Activated naive CD4-positive, alpha-beta T cell treated with anti-CD3 and anti-CD28 coated beads, Interleukin-2, amount 50 U/mL, for 16 hours (primary cell): ENCODE results near the gene DISC1.
"Not testable (repeated sequence)": the region's sequence is repeated elsewhere in the genome, so short reads cannot be mapped to it uniquely, and the experiment has no call there.

ENCODE experiments used
- DNase-seq: peaks from one replicate; pipeline ENCODE4 v3.0.0-alpha.2; 2020

Gene DISC1

DNA sequence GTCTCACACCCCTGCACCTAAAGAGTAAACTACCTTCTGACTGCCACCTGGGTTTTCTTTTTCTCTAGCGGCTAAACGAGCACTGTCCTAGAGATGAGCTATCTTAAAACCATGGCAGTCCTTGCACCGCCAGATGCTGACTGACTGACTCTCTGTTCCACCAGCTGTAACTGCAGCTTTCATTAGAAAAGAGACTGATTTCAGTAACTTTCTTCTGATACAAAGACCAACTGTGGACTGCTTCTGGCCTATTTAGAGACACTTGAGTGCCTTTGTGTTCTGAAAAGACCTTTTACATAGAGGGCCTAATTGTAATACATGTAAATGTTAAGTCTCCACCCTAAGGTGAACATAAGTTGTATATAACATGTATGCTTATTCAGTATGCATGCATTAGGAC, 152.5 kb downstream of the DISC1 start:
- no peak for DNase-seq

DNA sequence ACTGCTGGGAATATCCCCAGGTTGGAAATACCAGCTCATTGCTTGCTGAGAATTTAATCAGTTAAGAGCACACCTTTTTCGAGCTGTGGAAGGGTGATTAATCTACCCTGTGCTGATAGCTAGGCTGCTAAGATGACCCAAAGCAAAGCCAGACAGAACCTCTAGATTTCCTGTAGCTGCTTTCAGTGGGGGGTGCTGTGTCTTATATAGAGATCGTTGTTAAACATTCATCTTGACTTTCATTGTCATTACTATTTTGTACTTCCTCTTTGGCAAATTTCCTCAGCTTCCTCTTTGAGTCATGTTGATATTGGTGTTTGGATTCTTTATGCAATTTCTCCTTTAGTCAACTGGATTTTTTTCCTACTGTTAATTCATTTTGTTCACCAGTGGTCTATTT, 155.3 kb downstream of the DISC1 start:
- DNase-seq = no peak

DNA sequence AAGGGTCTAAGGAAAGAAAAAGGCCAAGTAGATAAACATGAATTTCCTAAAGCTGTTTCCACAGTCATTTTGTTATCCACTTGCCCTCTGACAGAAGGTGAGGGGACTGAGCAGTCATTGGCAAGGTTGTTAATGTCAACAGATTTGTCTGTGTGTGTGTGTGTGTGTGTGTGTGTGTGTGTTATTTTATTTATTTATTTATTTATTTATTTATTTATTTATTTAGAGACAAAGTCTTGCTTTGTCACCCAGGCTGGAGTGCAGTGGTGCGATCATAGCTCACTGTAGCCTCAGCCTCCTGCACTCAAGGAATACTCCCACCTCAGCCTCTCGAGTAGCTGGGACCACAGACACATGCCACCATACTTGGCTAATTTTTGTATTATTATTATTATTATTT, 158.5 kb downstream of the DISC1 start:
- DNase-seq = not testable (repeated sequence)

DNA sequence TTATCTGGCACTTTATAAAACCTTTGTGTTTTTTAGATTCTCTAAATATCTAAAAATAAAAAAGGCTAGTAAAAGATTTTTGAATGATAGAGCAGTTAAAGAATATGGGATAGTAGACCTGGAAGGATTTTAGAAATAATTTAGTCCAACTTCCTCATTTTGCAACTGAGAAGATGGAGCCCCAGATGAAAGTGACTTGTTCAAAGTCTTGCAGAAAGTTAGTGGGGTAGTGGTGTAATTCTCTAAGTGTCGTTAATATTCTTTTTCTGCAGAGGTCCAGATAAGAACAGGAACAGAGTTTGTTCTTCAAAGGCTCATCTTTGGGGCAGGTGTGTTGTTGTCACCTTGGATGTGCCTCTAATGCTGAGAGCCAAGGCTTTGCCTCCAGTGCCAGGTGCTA, 159.5 kb downstream of the DISC1 start:
- DNase-seq = no peak

DNA sequence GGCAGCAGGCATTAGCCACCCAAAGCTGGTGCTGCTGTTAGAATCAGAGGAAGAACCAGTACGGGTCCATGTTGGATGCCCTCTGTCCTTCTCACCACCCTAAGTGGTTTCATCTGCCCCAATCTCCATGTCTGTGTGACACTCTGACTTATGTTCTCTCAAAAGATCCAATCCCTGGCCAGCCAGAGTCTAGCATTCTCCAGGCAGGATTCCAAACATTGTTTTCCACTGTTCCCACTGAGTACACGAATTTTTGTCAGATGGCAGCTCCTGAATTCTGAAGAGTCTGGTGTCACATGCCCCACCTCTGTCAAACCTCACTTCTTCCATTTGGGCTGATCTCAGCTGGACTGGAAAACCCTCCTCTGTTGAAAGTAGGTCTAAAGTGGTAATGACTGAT, 166.0 kb downstream of the DISC1 start:
- no peak for DNase-seq

DNA sequence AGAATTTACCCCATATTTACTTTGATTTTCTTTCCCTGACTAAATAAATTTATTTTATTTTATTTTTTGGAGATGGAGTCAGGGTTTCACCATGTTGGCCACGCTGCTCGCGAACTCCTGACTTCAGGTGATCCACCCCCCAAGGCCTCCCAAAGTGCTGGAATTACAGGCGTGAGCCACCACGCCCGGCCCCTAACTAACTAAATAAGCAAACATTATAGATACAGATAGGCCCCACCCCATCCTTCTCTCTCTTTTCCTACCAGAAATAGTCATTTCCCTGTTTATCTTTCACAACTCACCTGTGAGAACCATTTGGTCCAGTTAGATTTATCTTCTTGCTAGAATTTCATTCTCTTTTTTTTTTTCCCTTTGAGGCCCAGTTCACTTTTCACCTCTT, 167.3 kb downstream of the DISC1 start:
- DNase-seq = no peak

DNA sequence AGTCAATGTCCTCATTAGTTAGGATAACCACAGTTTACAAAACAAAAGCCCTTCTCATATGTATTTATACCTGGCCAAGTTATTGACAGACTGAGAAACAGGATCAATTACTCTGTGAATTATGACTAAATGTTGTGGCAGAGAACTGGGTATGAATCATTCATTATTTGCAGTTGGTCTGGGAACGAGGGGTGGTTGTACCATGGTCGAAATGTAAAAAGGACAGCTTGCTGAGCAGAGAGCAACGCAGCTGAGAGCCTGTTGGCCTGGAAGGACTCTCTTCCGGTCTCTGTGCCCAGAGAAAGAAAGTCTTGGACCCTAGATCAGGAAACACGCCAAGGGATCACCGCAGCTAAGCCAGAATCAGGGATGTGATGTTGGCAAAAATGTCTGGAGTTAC, 169.6 kb downstream of the DISC1 start:
- no peak for DNase-seq

DNA sequence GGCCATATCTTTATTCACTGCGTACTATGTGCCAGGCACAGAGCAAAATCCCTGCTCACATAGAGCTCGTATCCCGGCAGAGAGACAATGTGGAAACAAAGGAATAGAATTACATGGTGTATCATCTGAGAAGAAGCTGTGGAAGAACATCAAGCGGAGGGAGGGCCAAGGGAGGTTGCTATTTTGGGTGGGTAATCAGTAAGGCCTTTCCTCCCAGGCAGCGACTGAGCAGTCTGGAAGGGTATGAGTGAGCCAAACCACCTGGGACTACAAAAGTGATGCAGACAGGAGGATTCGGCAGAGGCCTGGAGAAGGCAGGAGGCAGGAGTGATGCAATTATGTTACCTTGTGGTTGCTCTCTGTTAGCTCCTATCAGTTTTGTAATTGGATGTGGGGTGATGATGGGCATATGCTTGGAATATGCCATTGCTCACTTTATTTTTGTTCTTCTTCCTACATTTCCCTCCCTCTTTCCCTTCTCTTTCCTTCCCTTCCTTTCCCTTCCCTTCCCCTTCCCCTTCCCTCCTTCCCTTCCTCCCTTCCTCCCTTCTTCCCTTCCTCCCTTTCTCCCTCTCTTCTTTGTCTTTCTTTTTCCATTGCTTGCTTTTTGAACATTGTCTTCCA, 172.9 kb downstream of the DISC1 start:
- no peak for DNase-seq

DNA sequence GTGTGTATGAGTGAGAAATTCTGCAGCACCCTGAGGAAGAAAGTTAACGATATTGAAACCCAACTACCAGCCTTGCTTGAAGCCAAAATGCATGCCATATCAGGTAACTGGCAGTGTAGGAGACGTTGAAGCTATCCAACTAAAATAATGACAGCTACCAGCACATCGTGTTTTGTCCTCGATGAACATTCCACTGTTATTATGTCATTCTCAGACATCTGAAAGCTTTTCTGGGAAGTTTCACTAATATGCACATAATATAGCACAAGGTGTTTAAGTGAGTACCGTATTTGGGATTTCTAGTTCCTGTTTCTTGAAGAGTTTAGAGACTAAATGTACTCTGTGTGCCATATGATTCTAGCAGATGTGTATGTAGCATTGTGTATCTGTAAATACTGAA, 173.5 kb downstream of the DISC1 start:
- DNase-seq = no peak

DNA sequence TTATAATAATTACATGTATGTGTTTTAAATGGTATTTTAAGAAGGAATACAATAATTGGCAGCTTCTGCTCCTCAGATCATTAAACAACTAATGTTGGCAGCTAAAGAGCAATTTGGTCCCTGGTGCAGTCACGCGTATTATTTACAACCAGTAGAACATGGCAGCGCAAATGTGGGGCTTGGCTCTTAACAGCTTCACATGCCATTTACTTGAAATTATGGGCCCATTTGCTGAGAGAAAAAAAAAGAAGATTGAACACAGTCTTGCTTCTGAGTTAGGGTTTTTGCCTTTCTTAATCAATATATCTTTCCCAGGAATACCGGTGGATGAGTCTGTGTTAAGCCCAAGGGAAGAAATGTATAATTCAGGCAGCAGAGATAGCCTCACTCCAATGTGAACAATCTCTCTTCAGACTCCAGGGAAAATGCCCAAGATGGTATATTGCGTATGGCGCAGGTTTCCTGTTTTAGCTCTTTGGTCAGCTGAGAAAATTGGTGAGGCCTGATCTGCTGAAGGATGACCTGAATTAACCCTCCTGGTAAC, 174.5 kb downstream of the DISC1 start:
- no peak for DNase-seq

DNA sequence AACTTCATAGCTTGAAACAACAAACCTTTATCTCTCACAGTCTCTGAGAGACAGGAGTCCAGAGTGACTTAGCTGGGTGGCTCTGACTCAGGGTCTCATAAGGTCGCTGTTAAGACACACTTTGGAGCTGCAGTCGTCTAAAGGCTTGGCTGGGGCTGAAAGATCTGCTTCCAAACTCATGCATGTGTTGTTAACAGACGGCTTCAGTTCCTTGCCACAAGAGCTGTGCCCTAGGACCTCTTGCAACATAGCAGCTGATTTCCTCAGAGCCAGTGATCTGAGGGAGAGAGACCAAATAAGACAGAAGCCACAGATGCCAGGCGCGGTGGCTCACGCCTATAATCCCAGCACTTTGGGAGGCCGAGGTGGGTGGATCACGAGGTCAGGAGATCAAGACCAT, 176.8 kb downstream of the DISC1 start:
- DNase-seq = no peak

DNA sequence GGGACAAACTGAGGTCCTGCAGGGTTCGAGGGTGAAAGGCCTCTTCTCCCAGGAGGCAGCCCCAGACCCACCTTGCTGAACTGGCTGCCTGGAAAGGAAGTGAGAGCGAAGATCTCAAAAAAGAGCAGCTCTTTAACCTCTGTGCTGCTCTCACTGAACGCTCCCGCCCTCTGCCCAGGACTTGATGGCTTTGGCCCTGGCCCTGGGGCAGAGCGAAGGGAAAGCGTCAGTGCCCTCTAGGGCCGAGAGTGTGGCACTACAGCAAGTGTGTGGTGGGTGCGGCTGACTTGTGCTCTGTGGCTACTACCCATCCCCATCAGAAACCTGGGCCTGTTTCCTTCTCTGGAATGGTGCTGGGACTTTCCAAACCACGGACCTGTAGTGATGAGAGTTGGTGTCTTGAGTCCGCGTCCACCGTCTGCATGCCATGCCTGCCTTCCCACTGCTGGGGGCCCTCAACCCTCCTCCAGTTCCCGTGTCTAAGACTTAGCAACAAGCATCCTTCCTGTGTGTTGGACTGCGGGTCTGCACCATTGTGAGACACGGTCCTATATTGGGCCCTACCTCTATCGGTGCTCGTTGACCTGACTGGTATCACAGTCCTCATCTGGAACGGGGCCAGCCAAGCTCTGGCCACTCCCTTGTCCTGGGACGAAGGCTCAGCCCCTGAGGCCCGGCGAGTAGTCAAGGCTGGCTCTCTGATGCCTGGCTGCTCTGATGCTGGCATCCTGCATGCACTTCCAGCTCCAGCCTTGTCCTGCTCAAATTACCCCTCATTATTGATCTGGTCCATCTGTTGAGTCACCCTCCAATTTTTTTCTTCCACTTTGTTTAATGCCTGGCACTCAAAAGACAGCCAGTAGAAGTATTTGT, 180.3 kb downstream of the DISC1 start:
- DNase-seq = peak; percentile 16

DNA sequence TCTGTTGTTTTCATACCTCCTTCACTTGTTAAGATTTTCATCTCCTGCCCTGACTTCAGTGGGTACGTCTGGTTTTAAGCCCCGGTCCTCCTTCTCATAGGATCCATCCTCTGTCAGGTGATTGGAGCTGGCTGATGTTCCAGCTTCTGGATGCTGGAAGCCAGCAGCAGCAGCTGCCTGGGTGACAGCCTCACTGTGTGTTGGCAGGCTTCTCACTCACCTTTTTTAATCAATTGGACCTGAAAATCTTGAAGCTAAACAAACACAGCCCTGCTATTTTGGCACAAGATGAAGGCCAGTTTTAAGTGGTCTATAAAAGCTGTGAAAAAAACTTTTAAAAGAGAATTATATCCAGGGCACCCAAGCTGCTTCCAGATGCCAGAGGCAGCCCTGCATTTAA, 181.0 kb downstream of the DISC1 start:
- no peak for DNase-seq

DNA sequence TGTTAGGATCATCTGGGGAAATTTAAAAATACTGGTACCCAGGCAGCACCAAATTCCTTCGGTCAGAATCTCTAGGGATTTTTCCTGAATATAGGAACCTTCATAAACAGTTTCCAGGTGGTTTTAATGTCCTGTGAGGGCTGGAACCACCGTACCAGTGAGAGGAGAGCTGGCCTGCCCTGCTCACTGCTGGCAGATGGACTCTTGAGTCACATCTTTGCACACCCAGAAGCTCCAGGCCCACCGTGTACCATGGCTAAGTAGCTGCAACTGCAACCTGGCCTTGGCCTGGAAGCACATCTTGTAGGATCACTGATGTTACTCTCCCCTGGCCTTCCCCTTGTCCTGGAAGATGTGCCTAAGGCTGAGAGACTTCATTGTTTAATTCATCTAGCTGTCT, 181.5 kb downstream of the DISC1 start:
- no peak for DNase-seq

DNA sequence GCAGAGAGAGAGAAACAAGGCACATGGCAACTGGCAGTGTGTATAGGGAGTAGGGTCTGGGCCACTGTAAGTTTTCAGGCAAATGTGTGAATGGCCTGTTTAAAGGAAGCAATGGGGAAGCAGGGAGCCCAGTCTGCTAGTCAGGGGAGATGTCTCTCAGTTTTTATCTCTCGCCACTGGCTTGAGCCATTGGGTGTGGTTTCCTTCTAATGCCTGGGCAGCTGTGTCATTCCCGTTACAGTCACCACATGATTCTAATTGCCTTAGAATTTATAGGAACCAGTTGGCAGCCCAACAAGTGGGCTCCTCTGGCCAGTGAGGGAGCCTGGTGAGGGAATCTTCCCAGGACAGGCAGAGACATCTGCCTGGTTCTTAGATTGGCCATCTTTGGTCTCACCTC, 182.4 kb downstream of the DISC1 start:
- DNase-seq = no peak

DNA sequence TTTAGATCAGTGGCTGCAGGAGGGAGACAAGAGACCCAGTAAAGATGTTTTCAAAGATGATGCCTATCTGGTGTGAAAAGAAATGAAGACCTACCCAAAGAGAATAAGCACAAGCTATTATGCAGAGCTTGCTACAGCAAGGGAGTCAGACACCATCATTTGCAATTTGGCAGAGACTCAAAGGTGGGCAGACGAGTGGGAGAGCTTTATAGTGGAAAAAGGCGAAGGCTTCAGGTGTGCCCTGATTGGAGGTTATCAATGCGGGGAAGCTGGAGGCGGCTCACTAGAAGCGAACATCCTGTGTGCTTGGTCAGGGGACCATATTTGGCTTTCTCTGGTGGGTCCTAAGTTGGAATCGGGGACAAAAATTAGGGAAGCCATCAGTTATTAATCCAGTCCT, 183.8 kb downstream of the DISC1 start:
- no peak for DNase-seq

DNA sequence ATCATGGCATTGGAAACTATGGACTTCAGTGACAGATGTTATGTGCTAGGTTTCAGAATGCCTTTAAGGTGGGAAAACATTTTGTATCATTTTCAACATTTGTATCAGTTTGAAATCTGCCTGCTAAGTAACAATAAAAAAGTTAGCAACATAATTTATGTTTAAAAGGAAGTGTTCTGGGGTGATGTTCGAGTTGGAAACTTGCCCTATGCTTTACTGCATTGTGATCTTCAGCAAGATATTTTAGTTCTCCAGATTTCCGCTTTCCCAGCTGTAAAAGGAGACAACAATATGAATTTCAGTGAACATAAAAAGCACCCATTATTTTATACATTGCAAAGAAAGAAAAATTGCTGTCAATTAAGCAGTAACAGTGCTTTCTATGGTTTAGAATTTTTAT, 187.4 kb downstream of the DISC1 start:
- no peak for DNase-seq

DNA sequence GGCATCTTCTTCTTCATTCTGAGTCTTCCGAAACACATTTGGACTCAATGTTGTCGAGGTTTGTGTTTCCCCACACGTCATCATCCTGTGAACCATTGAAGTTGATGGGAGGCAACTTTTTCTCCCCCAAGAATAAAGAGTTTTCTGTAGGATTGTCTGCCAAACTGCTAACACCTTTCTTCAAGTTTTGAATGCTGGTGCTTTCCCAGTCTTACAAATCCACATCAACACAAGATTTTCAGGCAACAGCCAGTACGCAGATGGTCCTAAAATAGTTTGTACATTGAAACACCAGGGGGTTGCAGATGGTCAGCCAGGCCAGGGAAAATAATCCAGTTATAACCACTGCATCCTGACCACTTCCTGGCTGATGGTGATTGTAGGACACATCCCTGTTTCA, 187.9 kb downstream of the DISC1 start:
- DNase-seq = no peak

DNA sequence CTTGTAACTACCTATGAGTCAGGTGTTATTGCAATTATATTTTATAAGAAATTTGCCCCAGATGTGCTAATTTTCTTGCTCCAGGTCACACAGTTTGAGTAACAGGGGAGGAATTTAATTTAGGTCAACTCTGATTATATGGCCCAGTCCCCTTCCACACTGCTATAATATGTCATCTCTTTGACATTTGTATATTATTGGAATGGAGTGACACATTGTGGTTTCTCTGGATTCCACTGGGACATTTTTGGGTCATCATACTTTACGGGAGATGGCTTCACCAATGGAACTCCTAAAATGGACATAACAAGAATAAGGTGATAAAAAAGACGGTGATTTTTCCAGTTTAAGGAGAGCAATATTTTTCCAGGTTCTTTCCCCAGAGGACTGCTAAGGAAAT, 191.2 kb downstream of the DISC1 start:
- DNase-seq = no peak

DNA sequence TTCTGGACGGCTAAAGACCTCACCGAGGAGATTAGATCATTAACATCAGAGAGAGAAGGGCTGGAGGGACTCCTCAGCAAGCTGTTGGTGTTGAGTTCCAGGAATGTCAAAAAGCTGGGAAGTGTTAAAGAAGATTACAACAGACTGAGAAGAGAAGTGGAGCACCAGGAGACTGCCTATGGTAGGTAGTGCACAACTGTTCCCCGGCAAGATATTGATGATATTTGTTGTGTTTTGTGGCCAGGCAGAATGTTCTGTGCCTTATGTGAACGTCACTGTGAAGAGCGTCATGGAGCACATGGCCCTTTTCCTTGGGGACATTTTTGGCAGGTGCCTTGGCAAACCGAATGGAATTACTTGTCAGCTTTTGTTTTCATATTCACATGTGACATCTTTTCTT, 191.7 kb downstream of the DISC1 start:
- no peak for DNase-seq

DNA sequence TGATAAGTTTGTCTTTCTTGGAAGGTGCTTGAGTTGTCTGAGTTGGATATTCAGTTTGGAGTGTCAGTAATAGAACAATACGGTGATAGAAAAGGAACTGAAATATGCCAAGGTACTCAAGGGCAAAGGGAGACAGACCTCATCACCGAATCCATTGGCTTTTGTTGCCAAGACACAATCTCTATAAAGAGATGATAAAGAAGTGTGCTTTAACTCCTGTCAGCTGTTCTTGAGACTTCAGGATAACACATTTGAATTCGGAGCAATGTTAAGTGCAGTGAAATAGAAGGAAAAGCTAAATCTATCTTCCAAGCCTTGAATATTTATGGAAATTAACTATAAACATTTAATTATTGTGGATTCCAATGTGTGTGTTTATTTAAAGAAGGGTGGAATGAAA, 194.7 kb downstream of the DISC1 start:
- DNase-seq = no peak

DNA sequence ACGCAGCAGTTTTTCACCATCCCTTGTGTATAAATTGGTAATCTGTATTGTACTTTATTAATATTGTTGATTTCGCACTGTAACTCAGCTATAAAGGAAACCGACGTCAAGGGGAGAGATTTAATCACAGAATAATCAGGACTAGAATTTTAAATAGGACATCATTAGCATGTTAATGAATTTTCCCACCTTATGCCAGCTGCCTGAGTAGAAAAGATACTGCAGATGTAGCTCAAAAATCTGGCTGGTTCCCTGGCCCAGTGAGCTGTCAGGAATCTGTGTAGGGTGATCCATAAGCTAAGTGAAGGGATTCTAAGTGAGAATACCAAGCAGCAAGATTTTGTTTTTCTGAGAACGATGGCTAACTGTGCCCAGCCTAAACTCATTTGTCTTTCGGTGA, 195.5 kb downstream of the DISC1 start:
- no peak for DNase-seq

DNA sequence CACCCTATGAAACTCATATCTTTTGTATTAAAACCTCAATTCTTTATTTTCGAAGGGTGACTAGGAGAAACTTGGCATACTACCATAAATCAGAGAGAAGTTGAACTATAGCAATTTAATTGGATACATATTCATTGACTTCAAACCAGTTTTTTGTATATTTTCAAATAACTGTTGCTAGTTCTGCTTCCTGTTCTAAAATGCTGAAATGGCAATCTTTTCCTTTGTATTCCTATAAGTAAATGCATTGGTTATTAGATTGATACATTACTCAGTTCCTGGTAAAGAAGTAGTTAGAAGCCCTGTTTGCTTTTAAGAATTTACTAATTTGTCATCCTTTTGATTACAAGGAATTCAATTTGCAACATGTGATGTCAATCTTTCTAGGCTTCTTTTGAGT, 200.0 kb downstream of the DISC1 start:
- DNase-seq = no peak

DNA sequence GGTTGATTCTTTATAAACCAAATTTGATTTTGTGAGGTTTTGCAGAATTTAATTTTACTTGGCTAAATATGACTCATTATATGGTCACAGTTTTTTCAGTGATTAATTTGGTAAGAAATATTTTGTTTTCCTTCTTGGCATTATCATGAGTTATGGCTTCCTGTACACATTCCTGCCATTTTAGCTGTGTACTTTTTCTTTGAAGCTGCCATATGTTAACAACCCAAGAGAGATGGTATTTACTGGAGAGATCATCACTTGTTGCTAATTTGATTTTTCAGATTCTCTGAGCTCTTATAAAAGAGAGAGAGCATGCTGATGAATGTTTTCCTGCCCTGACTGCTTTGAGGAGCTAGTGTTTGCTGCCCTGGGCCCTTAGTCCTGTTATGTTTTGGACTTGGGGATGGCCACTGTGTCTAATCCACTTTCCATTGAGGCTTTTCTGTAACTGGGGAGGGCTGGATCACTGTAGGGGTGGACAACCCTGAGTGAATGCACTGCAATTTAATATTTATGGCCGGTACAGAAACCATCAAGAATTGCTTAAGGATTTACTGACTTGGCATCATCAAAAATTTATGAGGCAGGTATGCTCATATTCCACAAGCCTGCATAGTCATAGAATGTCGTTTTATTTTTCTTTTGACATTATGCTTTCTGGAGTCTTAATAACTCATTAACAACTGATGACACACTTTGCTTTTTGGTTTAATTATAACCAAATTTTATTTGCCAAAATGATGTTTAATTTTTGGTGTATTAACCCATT, 200.9 kb downstream of the DISC1 start:
- no peak for DNase-seq
